Natural killer cell (primary cell): ENCODE measurements around the gene ADM5. TPM values are rescaled to one million over a fixed set of nuclear protein-coding genes. Genes with fewer than 3 reads are reported as not detected.
A peak's percentile ranks its signal among the peaks of the same experiment; 100 is the strongest.

Source experiments
- ATAC-seq, 3 donors: fragments of 150-1000 bp in 2 of 3; fragments of 200-7000 bp in 1 of 3; cut with Tn5 transposase; 1 replicate in 1 of 3; 2 replicates in 2 of 3; pipeline ENCODE4 v1.10.0; 2021; ENCODE audit warnings: mild to moderate bottlenecking in 2 of 3, moderate library complexity in 2 of 3
- DNase-seq, 2 donors: peaks; one replicate each; pipeline versions ENCODE4 v3.0.0 to v3.0.0-alpha.2; 2013 to 2021; ENCODE audit warnings: mixed read lengths in 1 of 2
- H3K27ac ChIP-seq: one replicate; pipeline ENCODE4 v1.5.1; 2013; ENCODE audit warnings: mild to moderate bottlenecking, low read length
- H3K27me3 ChIP-seq: one replicate; pipeline ENCODE4 v1.6.1; 2013; ENCODE audit warnings: low read length; ENCODE audit not compliant: control insufficient read depth, insufficient read depth
- H3K36me3 ChIP-seq: one replicate; pipeline ENCODE4 v1.6.1; 2013; ENCODE audit warnings: low read length; ENCODE audit not compliant: control insufficient read depth, insufficient read depth
- H3K4me1 ChIP-seq: one replicate; pipeline ENCODE4 v1.6.1; 2013; ENCODE audit warnings: low read length; ENCODE audit not compliant: control insufficient read depth, insufficient read depth
- H3K4me3 ChIP-seq: one replicate; pipeline ENCODE4 v1.5.1; 2013; ENCODE audit warnings: low read length
- H3K9me3 ChIP-seq: one replicate; pipeline ENCODE4 v1.6.1; 2013; ENCODE audit warnings: low read length; ENCODE audit not compliant: control insufficient read depth, insufficient read depth
- H3K27ac Mint-ChIP-seq, 2 donors: one replicate each; pipeline ENCODE4 v1.8.0; 2022; ENCODE audit warnings: mild to moderate bottlenecking in 2 of 2, mixed read lengths in 2 of 2, moderate library complexity in 1 of 2
- H3K27me3 Mint-ChIP-seq, 2 donors: one replicate each; pipeline ENCODE4 v1.8.0; 2022; ENCODE audit warnings: low read depth in 2 of 2, mixed read lengths in 2 of 2
- H3K36me3 Mint-ChIP-seq: one replicate; pipeline ENCODE4 v1.8.0; 2022; ENCODE audit warnings: mixed read lengths
- H3K4me1 Mint-ChIP-seq, 2 donors: one replicate each; pipeline ENCODE4 v1.8.0; 2022; ENCODE audit warnings: mixed read lengths in 2 of 2
- H3K4me3 Mint-ChIP-seq: one replicate; pipeline ENCODE4 v1.8.0; 2022; ENCODE audit warnings: mild to moderate bottlenecking, moderate library complexity, mixed read lengths
- H3K9me3 Mint-ChIP-seq, 2 donors: one replicate each; pipeline ENCODE4 v1.8.0; 2022; ENCODE audit warnings: mixed read lengths in 2 of 2
- CTCF ChIP-seq: fragments of 200-600 bp; IDR thresholded peaks from one replicate; pipeline ENCODE4 v1.8.0; 2022; ENCODE audit warnings: antibody characterized with exemption
- WGBS: methylation state at CpG from one replicate; pipeline ENCODE4 v1.1.7; 2013; ENCODE audit warnings: missing lambda C conversion rate; ENCODE audit not compliant: insufficient coverage; 5-methylcytosine and 5-hydroxymethylcytosine counted together
- intact Hi-C: fragments of 100-400 bp; cut with micrococcal nuclease; formaldehyde crosslinking; loops from one replicate; pipeline ENCODE4 v1.14.2; 2022
- total RNA-seq, 4 donors: library from RNA; stranded (reverse); fragments of 120-200 nt in 1 of 4; gene quantifications; one replicate each; pipeline versions ENCODE4 v1.2.3 to v1.2.4, GENCODE V29; 2013 to 2022

ADM5 gene
- total RNA-seq, 3 donors from 2014 or later (not counting 1 experiment from before 2014, with no cell fraction given): 2.3 to 2.9 (median 2.4) TPM

- H3K27me3 ChIP-seq: no peaks in the 10 kb centered on the region
- Mint-ChIP-seq H3K27ac (peak overlapping the region; percentile 90 to 96), H3K36me3 (no peaks in the 10 kb centered on the region), H3K9me3 (no peaks in the 10 kb centered on the region), H3K27me3 (no peaks in the 10 kb centered on the region), H3K4me3 (peak overlapping the region; percentile 63), H3K4me1 (peaks cover 20 to 31% of the 10 kb centered on the region in 2 donors)
- peaks cover 28% of the 10 kb centered on the region for H3K4me1 ChIP-seq
- no peak for TF ChIP-seq CTCF
- peak overlapping the region; percentile 72 for H3K27ac ChIP-seq
- intact Hi-C loops: no loop called here
- no peaks in the 10 kb centered on the region for H3K9me3 ChIP-seq
- WGBS: 80% methylated on average over 23 of the region's 23 CpGs
- H3K36me3 ChIP-seq: peaks cover 75% of the 10 kb centered on the region
- ATAC-seq: peak; percentile 80 to 86 (median 82)
- H3K4me3 ChIP-seq: no peak overlapping the region
- peak in 1 of 2 donors; percentile 44 for DNase-seq
Observed at GRCh38 chr19:49655570-49656455, 33.6 kb upstream of the ADM5 start.

GRCh38 chr19:49656456-49657109, 32.8 kb upstream of the ADM5 start:
- Histone ChIP-seq H3K9me3 (no peaks in the 10 kb centered on the region), H3K4me3 (no peak overlapping the region), H3K36me3 (peaks cover 76% of the 10 kb centered on the region), H3K4me1 (peaks cover 28% of the 10 kb centered on the region), H3K27ac (peak overlapping the region; percentile 72), H3K27me3 (no peaks in the 10 kb centered on the region)
- Mint-ChIP-seq H3K36me3 (no peaks in the 10 kb centered on the region), H3K27me3 (no peaks in the 10 kb centered on the region), H3K27ac (peak overlapping the region; percentile 90 to 96), H3K4me1 (peaks cover 20 to 31% of the 10 kb centered on the region in 2 donors), H3K4me3 (peak overlapping the region; percentile 63), H3K9me3 (no peaks in the 10 kb centered on the region)
- no peak for DNase-seq
- ATAC-seq: peak in 1 of 3 donors; percentile 6
- no peak for TF ChIP-seq CTCF
- 93% methylated on average over 17 of the region's 17 CpGs for WGBS
- intact Hi-C loops: no loop called here

- H3K4me3 ChIP-seq: no peak overlapping the region
- ATAC-seq (no peak), DNase-seq (no peak)
- H3K9me3 Mint-ChIP-seq: no peaks in the 10 kb centered on the region
- H3K4me1 ChIP-seq: peaks cover 29% of the 10 kb centered on the region
- no peaks in the 10 kb centered on the region for H3K36me3 Mint-ChIP-seq
- H3K27ac ChIP-seq: no peak overlapping the region
- TF ChIP-seq CTCF: no peak
- WGBS: 96% methylated on average over 22 of the region's 22 CpGs
- intact Hi-C loops: no loop called here
- peaks cover 83% of the 10 kb centered on the region for H3K36me3 ChIP-seq
- no peaks in the 10 kb centered on the region for H3K27me3 Mint-ChIP-seq
- H3K9me3 ChIP-seq: no peaks in the 10 kb centered on the region
- H3K27me3 ChIP-seq: no peaks in the 10 kb centered on the region
- peak overlapping the region; percentile 11 to 70 for H3K27ac Mint-ChIP-seq
- H3K4me1 Mint-ChIP-seq: peaks cover 20 to 35% of the 10 kb centered on the region in 2 donors
- H3K4me3 Mint-ChIP-seq: no peak overlapping the region
Observed at GRCh38 chr19:49657493-49658138, 31.8 kb upstream of the ADM5 start.
